GM12878 (cell line): Measurements from ENCODE around the gene ACAP2. TPM values are rescaled to one million over a fixed set of nuclear protein-coding genes. Genes with fewer than 3 reads are reported as not detected.

Source experiments
- ATAC-seq: fragments of 200-7000 bp; cut with Tn5 transposase; 3 replicates; pipeline ENCODE4 v1.9.1; 2020; ENCODE audit warnings: mild to moderate bottlenecking, moderate library complexity
- BruUV-seq: library from RNA; stranded (reverse); fragments of 400-500 nt; replicated peaks from 2 replicates; lab custom pipeline; 2021; lab: Mats Ljungman, UMichigan
- CTCF ChIA-PET: fragments of 300-600 bp; sonication (Branson Sonifier 250); formaldehyde crosslinking; extraction: SDS; loops from one replicate; lab custom pipeline; 2021; ENCODE audit warnings: inconsistent platforms; lab: Yijun Ruan, JAX
- POLR2A ChIA-PET: fragments of 350-600 bp; formaldehyde crosslinking; extraction: SDS; loops from one replicate; lab custom pipeline; 2021; ENCODE audit warnings: inconsistent platforms; lab: Charles Lee
- RAD21 ChIA-PET: fragments of 300-600 bp; sonication (Branson Sonifier 250); formaldehyde crosslinking; loops from one replicate; lab custom pipeline; 2023; ENCODE audit warnings: antibody characterized with exemption; ENCODE audit not compliant: unreplicated experiment; lab: Charles Lee
- SMC1A ChIA-PET: fragments of 300-600 bp; sonication (Branson Sonifier 250); formaldehyde crosslinking; loops from one replicate; lab custom pipeline; 2023; ENCODE audit not compliant: unreplicated experiment, uncharacterized antibody; lab: Charles Lee
- DNase-seq: peaks from one replicate; pipeline ENCODE4 v3.0.0-alpha.2; 2011; ENCODE audit warnings: low read depth, low spot score
- FAIRE-seq: peaks from 3 replicates; lab custom pipeline; 2011; peaks lifted over from hg19 to GRCh38; lab: Jason Lieb, UNC
- H2AFZ ChIP-seq: 2 replicates; pipeline ENCODE4 v1.6.0; 2011; ENCODE audit warnings: low read depth, low read length, control low read depth; ENCODE audit not compliant: control insufficient read depth
- H3K27ac ChIP-seq: 2 replicates; pipeline ENCODE4 v1.5.1; 2011; ENCODE audit warnings: control low read depth; ENCODE audit not compliant: control insufficient read depth, insufficient read depth
- H3K27me3 ChIP-seq, 2 experiments: replicated peaks in 1 of 2; 2 replicates each; pipeline versions ENCODE4 v1.6.0 to v1.6.1; 2011; ENCODE audit warnings: low read length in 1 of 2; ENCODE audit not compliant: control insufficient read depth in 2 of 2, insufficient read depth in 2 of 2
- H3K36me3 ChIP-seq, 2 experiments: 2 replicates each; pipeline ENCODE4 v1.5.1; 2011; ENCODE audit warnings: low read length in 1 of 2; ENCODE audit not compliant: control insufficient read depth in 2 of 2, insufficient read depth in 2 of 2
- H3K4me1 ChIP-seq: 2 replicates; pipeline ENCODE4 v1.6.1; 2011; ENCODE audit warnings: mild to moderate bottlenecking, low read length, moderate library complexity, mixed read lengths; ENCODE audit not compliant: control insufficient read depth, insufficient read depth
- H3K4me2 ChIP-seq: 2 replicates; pipeline ENCODE4 v1.6.0; 2011; ENCODE audit warnings: control low read depth; ENCODE audit not compliant: control insufficient read depth, insufficient read depth
- H3K4me3 ChIP-seq: fragments of 200-600 bp; sonication (generic); 2 replicates; pipeline ENCODE4 v1.5.1; 2016
- H3K79me2 ChIP-seq: 2 replicates; pipeline ENCODE4 v1.6.0; 2011; ENCODE audit warnings: low read length; ENCODE audit not compliant: control insufficient read depth, insufficient read depth
- H3K9ac ChIP-seq: 2 replicates; pipeline ENCODE4 v1.8.0; 2011; ENCODE audit warnings: low read length, control low read depth, mixed read lengths; ENCODE audit not compliant: control insufficient read depth, insufficient read depth
- H3K9me3 ChIP-seq: replicated peaks from 3 replicates; pipeline ENCODE4 v1.5.1; 2011; ENCODE audit warnings: mild to moderate bottlenecking, low read length; ENCODE audit not compliant: control insufficient read depth, insufficient read depth
- H4K20me1 ChIP-seq: 2 replicates; pipeline ENCODE4 v1.6.0; 2011; ENCODE audit not compliant: control insufficient read depth, insufficient read depth
- CBX3 ChIP-seq: fragments of 200-600 bp; sonication (generic); IDR thresholded peaks from 2 replicates; pipeline ENCODE4 v1.6.1; 2016; ENCODE audit warnings: low read depth, borderline replicate concordance
- EED ChIP-seq: sonication (generic); IDR thresholded peaks from 2 replicates; pipeline ENCODE4 v1.6.1; 2016; ENCODE audit warnings: antibody characterized with exemption, low read depth
- HCFC1 ChIP-seq: fragments of 150-350 bp; IDR thresholded peaks from 2 replicates; pipeline ENCODE4 v1.6.1; 2014; ENCODE audit warnings: low read length
- IRF3 ChIP-seq: fragments of 450-650 bp; IDR thresholded peaks from 2 replicates; pipeline ENCODE4 v1.6.1; 2014; ENCODE audit warnings: mild to moderate bottlenecking
- KLF5 ChIP-seq: fragments of 450-650 bp; IDR thresholded peaks from 2 replicates; pipeline ENCODE4 v1.6.1; 2014; ENCODE audit warnings: mild to moderate bottlenecking; ENCODE audit not compliant: partially characterized antibody
- NBN ChIP-seq: fragments of 450-650 bp; IDR thresholded peaks from 2 replicates; pipeline ENCODE4 v1.6.1; 2016
- NFYB ChIP-seq: IDR thresholded peaks from 2 replicates; pipeline ENCODE4 v1.6.1; 2011; ENCODE audit warnings: low read depth, mild to moderate bottlenecking, low read length, improper control_type of control experiment, moderate library complexity; ENCODE audit not compliant: insufficient read depth
- SP1 ChIP-seq: IDR thresholded peaks from one replicate; pipeline ENCODE4 v1.6.1; 2011; ENCODE audit warnings: low read depth, low read length
- TARDBP ChIP-seq: IDR thresholded peaks from 2 replicates; pipeline ENCODE4 v1.6.1; 2016; ENCODE audit warnings: borderline replicate concordance
- TCF3 ChIP-seq: IDR thresholded peaks from 2 replicates; pipeline ENCODE4 v1.6.1; 2012; ENCODE audit warnings: low read depth, mild to moderate bottlenecking, low read length, borderline replicate concordance; ENCODE audit not compliant: insufficient read depth
- ZBTB40 ChIP-seq: fragments of 450-650 bp; IDR thresholded peaks from 2 replicates; pipeline ENCODE4 v1.6.1; 2016; ENCODE audit warnings: mild to moderate bottlenecking, moderate library complexity, borderline replicate concordance
- WGBS: methylation state at CpG from one replicate; pipeline ENCODE4 v1.1.6; 2016; ENCODE audit warnings: low lambda C conversion rate; ENCODE audit not compliant: insufficient replicate concordance, insufficient coverage; ENCODE audit errors: missing lambda C conversion rate; 5-methylcytosine and 5-hydroxymethylcytosine counted together
- in situ Hi-C: fragments of 300-500 bp; cut with MboI; formaldehyde crosslinking; loops from 9 replicates; pipeline ENCODE4 v1.14.3; 2018; ENCODE audit warnings: mixed read lengths
- intact Hi-C: fragments of 100-400 bp; cut with micrococcal nuclease; formaldehyde crosslinking; loops from one replicate; pipeline ENCODE4 v1.14.2; 2022; ENCODE audit not compliant: unreplicated experiment
- polyA plus RNA-seq, 11 experiments: library from polyadenylated mRNA; depleted of rRNA in 4 of 11; unstranded in 6 of 11; stranded (reverse) in 5 of 11; fragments of >200 nt; fragmentation: Nextera tagmentation in 4 of 11; fragmentation: Illumina TruSeq in 1 of 11; extraction: Ambion mirVana in 4 of 11; extraction: Trizol in 1 of 11; gene quantifications; 1 replicate in 1 of 11; 2 replicates in 10 of 11; pipeline versions ENCODE4 v1.2.1 to v1.2.3, GENCODE V29; 2011 to 2016; ENCODE audit warnings: inconsistent platforms in 2 of 11, missing spikeins in 2 of 11, low read depth in 1 of 11
- total RNA-seq, 4 experiments: library from RNA; depleted of rRNA in 3 of 4; stranded (reverse); fragments of >200 nt in 3 of 4; fragmentation: Illumina TruSeq in 1 of 4; extraction: Trizol in 1 of 4; gene quantifications; 2 replicates each; pipeline versions ENCODE4 v1.2.1 to v1.2.3, GENCODE V29; 2013 to 2021

Gene ACAP2
- total and polyA plus RNA-seq, 10 of the 15 experiments (the other 5 are each of a cell fraction or from before 2014, with no cell fraction given) = 7.1 to 53.8 (median 35.7) TPM

- WGBS = 64% methylated on average over 4 of the region's 4 CpGs
- ChIA-PET CTCF (interaction anchor here (1.2 to 4.2 kb wide), 3 partner anchors 10 to 182 kb away, joined by 3 to 18 read pairs (median 4); partner anchors contain the start of gene XXYLT1), POLR2A (no interaction called here), SMC1A (interaction anchor here (0.6 to 1.3 kb wide), 5 partner anchors 9 to 237 kb away, joined by 3 to 4 read pairs (median 3); no protein-coding TSS in a partner anchor), RAD21 (interaction anchor here (0.7 kb wide), 1 partner anchor 567 kb away, joined by 4 read pairs; no protein-coding TSS in a partner anchor)
- no peak overlapping the region for H3K4me3 ChIP-seq
- peaks cover 1 to 14% of the 10 kb centered on the region in 2 experiments for H3K36me3 ChIP-seq
- no peak overlapping the region for H2AFZ ChIP-seq
- H3K9me3 ChIP-seq = no peaks in the 10 kb centered on the region
- no peak overlapping the region for H3K4me2 ChIP-seq
- in situ Hi-C loops = no loop called here
- H3K9ac ChIP-seq = no peak overlapping the region
- H3K27ac ChIP-seq = no peak overlapping the region
- DNase-seq (no peak), FAIRE-seq (no peak), ATAC-seq (no peak)
- no peaks in the 10 kb centered on the region for H4K20me1 ChIP-seq
- no peaks in the 10 kb centered on the region for H3K79me2 ChIP-seq
- TF ChIP-seq KLF5 (no peak), NFYB (no peak), TCF3 (no peak)
- H3K4me1 ChIP-seq = no peaks in the 10 kb centered on the region
- no TSS peak for BruUV-seq
- no peaks in the 10 kb centered on the region for H3K27me3 ChIP-seq
- intact Hi-C loops = no loop called here
Measured at GRCh38 chr3:195286115-195286872, 156.5 kb downstream of the ACAP2 start.

- H3K79me2 ChIP-seq = no peaks in the 10 kb centered on the region
- RAD21 ChIA-PET = no interaction called here
- no peaks in the 10 kb centered on the region for H3K27me3 ChIP-seq
- POLR2A ChIA-PET = interaction anchor here (0.7 to 1.0 kb wide), 2 partner anchors 10 to 13 kb away, joined by 3 to 7 read pairs; no protein-coding TSS in a partner anchor
- no peak overlapping the region for H3K4me2 ChIP-seq
- H2AFZ ChIP-seq = no peak overlapping the region
- H3K4me3 ChIP-seq = no peak overlapping the region
- H3K4me1 ChIP-seq = no peaks in the 10 kb centered on the region
- SMC1A ChIA-PET = interaction anchor here (0.7 to 2.5 kb wide), 6 partner anchors 10 to 256 kb away, joined by 3 to 6 read pairs (median 3); no protein-coding TSS in a partner anchor
- intact Hi-C loops = no loop called here
- H3K27ac ChIP-seq = no peak overlapping the region
- FAIRE-seq (no peak), DNase-seq (no peak), ATAC-seq (no peak)
- no peaks in the 10 kb centered on the region for H3K9me3 ChIP-seq
- no TSS peak for BruUV-seq
- WGBS = 97% methylated on average over 3 of the region's 3 CpGs
- CTCF ChIA-PET = interaction anchor here (0.7 to 4.2 kb wide), 5 partner anchors 14 to 603 kb away, joined by 3 to 18 read pairs (median 3); partner anchors contain the start of gene XXYLT1
- no peak overlapping the region for H3K9ac ChIP-seq
- in situ Hi-C loops = no loop called here
- no peaks in the 10 kb centered on the region for H4K20me1 ChIP-seq
- peaks cover 1 to 14% of the 10 kb centered on the region in 2 experiments for H3K36me3 ChIP-seq
- TF ChIP-seq HCFC1 = no peak
- TF ChIP-seq IRF3 = no peak
- TF ChIP-seq NBN = no peak
- no peak for TF ChIP-seq ZBTB40
- no peak for TF ChIP-seq TARDBP
- no peak for TF ChIP-seq CBX3
- TF ChIP-seq EED = no peak
- no peak for TF ChIP-seq SP1
Measured at GRCh38 chr3:195285372-195285771, 157.4 kb downstream of the ACAP2 start.
